Sigmoid colon (tissue), 4 donors: ENCODE measurements around the gene TNFRSF18.

Source experiments
- POLR2A ChIP-seq, 2 donors: fragments of 450-650 bp; IDR thresholded peaks; one replicate each; pipeline ENCODE4 v1.6.1; 2016; ENCODE audit warnings: antibody characterized with exemption in 2 of 2, mild to moderate bottlenecking in 2 of 2, moderate library complexity in 2 of 2
- POLR2AphosphoS5 ChIP-seq, 4 donors: sonication (generic); formaldehyde crosslinking; IDR thresholded peaks; one replicate each; pipeline ENCODE4 v1.6.1; 2017; ENCODE audit warnings: antibody characterized with exemption in 4 of 4
- TF ChIP-seq, protein P1 (sequence below), 4 experiments: fragments of 450-650 bp in 3 of 4; fragments of 200-600 bp in 1 of 4; IDR thresholded peaks; one replicate each; pipeline ENCODE4 v1.5.1; 2016 to 2019; ENCODE audit warnings: antibody characterized with exemption in 4 of 4, mild to moderate bottlenecking in 3 of 4, moderate library complexity in 2 of 4

DNA sequence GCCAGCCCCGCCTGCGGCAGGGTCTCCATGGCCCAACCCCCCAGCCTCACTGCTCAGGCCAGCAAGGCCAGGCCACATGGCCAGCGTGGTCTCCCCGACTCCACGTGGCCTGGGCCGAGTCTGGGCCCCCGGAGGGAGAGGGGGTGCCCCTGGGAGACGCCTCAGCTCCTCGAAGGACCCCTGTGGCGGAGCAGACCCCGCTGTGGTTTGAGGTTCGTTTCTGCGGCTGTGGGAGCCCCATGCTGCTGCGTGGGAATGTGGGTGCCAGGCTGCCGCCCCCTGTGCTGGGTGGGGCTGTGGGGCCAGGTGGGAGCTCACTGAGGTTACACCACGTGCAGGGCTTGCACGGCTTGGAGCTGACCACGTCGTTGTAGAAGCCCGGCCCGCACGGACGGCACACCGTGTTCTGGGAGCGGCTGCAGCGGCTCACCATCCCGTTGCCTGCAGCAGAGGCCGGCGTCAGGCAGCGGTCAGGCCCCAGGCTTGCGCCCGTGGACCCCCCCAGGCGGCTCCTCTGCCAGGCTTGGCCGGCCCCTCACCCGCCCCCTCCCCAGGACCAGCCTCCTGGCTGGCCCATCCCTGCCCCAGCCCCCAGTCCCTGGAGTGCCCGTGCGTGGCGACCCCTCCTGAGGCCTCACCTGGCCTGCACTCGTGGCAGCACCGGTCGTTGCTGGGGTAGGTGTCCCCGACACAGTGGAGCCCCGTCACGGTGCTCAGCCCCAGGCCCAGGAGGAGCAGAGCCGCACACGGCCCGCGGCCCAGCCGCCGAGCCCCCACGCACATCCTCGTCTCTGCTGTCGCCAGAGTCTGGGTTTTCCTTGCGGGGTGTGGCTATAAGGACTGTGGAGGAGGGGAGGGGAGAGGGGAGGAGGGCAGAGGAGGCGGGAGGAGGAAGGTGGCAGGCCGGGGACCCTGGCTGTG lies 7.2 kb upstream of the TNFRSF18 start, which contains the start of gene TNFRSF4:
- TF ChIP-seq, protein P1, sequence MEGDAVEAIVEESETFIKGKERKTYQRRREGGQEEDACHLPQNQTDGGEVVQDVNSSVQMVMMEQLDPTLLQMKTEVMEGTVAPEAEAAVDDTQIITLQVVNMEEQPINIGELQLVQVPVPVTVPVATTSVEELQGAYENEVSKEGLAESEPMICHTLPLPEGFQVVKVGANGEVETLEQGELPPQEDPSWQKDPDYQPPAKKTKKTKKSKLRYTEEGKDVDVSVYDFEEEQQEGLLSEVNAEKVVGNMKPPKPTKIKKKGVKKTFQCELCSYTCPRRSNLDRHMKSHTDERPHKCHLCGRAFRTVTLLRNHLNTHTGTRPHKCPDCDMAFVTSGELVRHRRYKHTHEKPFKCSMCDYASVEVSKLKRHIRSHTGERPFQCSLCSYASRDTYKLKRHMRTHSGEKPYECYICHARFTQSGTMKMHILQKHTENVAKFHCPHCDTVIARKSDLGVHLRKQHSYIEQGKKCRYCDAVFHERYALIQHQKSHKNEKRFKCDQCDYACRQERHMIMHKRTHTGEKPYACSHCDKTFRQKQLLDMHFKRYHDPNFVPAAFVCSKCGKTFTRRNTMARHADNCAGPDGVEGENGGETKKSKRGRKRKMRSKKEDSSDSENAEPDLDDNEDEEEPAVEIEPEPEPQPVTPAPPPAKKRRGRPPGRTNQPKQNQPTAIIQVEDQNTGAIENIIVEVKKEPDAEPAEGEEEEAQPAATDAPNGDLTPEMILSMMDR (IDR thresholded peaks at IDR 0.05), result no peak
- TF ChIP-seq POLR2AphosphoS5 (IDR thresholded peaks at IDR 0.05) (no peak), POLR2A (IDR thresholded peaks at IDR 0.05) (no peak)
